PC-3 (cell line): ENCODE measurements around the gene DIAPH1. TPM values are rescaled to one million over a fixed set of nuclear protein-coding genes. Genes with fewer than 3 reads are reported as not detected.
A peak's percentile ranks its signal among the peaks of the same experiment; 100 is the strongest.

ENCODE experiments used
- ATAC-seq: fragments of 200-7000 bp; cut with Tn5 transposase; 2 replicates; pipeline ENCODE4 v1.9.1; 2020; ENCODE audit warnings: mild to moderate bottlenecking, moderate library complexity
- Bru-seq: library from RNA; stranded (reverse); fragments of 400-500 nt; gene quantifications from one replicate; lab custom pipeline; 2021; lab: Mats Ljungman, UMichigan
- BruChase-seq, 2 experiments: library from RNA; stranded (reverse); fragments of 400-500 nt; gene quantifications; one replicate each; lab custom pipeline; 2021; lab: Mats Ljungman, UMichigan
- BruUV-seq: library from RNA; stranded (reverse); fragments of 400-500 nt; replicated peaks from 2 replicates; lab custom pipeline; 2021; lab: Mats Ljungman, UMichigan
- CTCF ChIA-PET: fragments of 300-600 bp; sonication (Branson Sonifier 250); formaldehyde crosslinking; loops from one replicate; lab custom pipeline; 2022; ENCODE audit warnings: antibody characterized with exemption; lab: Charles Lee
- POLR2A ChIA-PET: fragments of 300-600 bp; sonication (Branson Sonifier 250); formaldehyde crosslinking; loops from one replicate; lab custom pipeline; 2022; ENCODE audit warnings: antibody characterized with exemption; ENCODE audit not compliant: unreplicated experiment; lab: Charles Lee
- DNase-seq: peaks from one replicate; pipeline ENCODE4 v3.0.0-alpha.2; 2015
- H2AFZ ChIP-seq: fragments of 300-600 bp; sonication (generic); 2 replicates; pipeline ENCODE4 v1.6.0; 2016; ENCODE audit warnings: antibody characterized with exemption, low read length
- H3F3A ChIP-seq: fragments of 300-600 bp; sonication (generic); one replicate; pipeline ENCODE4 v1.6.0; 2017; ENCODE audit warnings: antibody characterized with exemption, low read length, control low read depth, mild to moderate bottlenecking; ENCODE audit not compliant: unreplicated experiment
- H3K27ac ChIP-seq: fragments of 300-600 bp; sonication (generic); 2 replicates; pipeline ENCODE4 v1.5.1; 2016; ENCODE audit warnings: mild to moderate bottlenecking, low read length
- H3K27me3 ChIP-seq: fragments of 300-600 bp; sonication (generic); 2 replicates; pipeline ENCODE4 v1.6.1; 2016; ENCODE audit warnings: low read length, mixed read lengths
- H3K36me3 ChIP-seq: fragments of 300-600 bp; sonication (generic); 2 replicates; pipeline ENCODE4 v1.6.1; 2016; ENCODE audit warnings: low read depth, mixed run types, low read length, mixed read lengths
- H3K4me1 ChIP-seq: fragments of 300-600 bp; sonication (generic); 2 replicates; pipeline ENCODE4 v1.5.1; 2016; ENCODE audit warnings: low read length; ENCODE audit not compliant: insufficient read depth
- H3K4me2 ChIP-seq: fragments of 300-600 bp; sonication (generic); 2 replicates; pipeline ENCODE4 v1.6.0; 2016; ENCODE audit warnings: low read length
- H3K4me3 ChIP-seq: fragments of 300-600 bp; sonication (generic); 2 replicates; pipeline ENCODE4 v1.5.1; 2016; ENCODE audit warnings: mild to moderate bottlenecking, low read length, mixed read lengths
- H3K79me2 ChIP-seq: fragments of 300-600 bp; sonication (generic); 2 replicates; pipeline ENCODE4 v1.6.1; 2017; ENCODE audit warnings: low read length, mixed read lengths
- H3K9ac ChIP-seq: fragments of 300-600 bp; sonication (generic); 2 replicates; pipeline ENCODE4 v1.6.0; 2016; ENCODE audit warnings: mild to moderate bottlenecking, low read length
- H3K9me2 ChIP-seq: fragments of 300-600 bp; sonication (generic); replicated peaks from 2 replicates; pipeline ENCODE4 v1.6.1; 2016; ENCODE audit warnings: mixed run types, low read length, mixed read lengths
- H3K9me3 ChIP-seq: fragments of 300-600 bp; sonication (generic); 2 replicates; pipeline ENCODE4 v1.6.1; 2016; ENCODE audit warnings: low read length, mixed read lengths
- H4K20me1 ChIP-seq: fragments of 300-600 bp; sonication (generic); 2 replicates; pipeline ENCODE4 v1.6.1; 2016; ENCODE audit warnings: low read length, mixed read lengths
- EZH2 ChIP-seq: fragments of 300-600 bp; sonication (generic); IDR thresholded peaks from one replicate; pipeline ENCODE4 v1.6.1; 2017; ENCODE audit warnings: antibody characterized with exemption, mild to moderate bottlenecking, low read length; ENCODE audit not compliant: unreplicated experiment
- intact Hi-C: fragments of 100-400 bp; cut with micrococcal nuclease; formaldehyde crosslinking; loops from 2 replicates; pipeline ENCODE4 v1.9.0; 2023
- long read RNA-seq: library from polyadenylated mRNA; unstranded; transcript quantifications from one replicate; pipeline ENCODE4 v2.0.0, GENCODE V29; 2021; ENCODE audit not compliant: unreplicated experiment
- total RNA-seq: library from RNA; depleted of rRNA; stranded (reverse); fragments of >200 nt; gene quantifications from 2 replicates; pipeline ENCODE4 v1.2.3, GENCODE V29; 2014; rRNA removed
- TF ChIP-seq, protein P1 (sequence below): fragments of 300-600 bp; sonication (generic); conservative IDR thresholded peaks from 2 replicates; pipeline ENCODE4 v1.5.1; 2017; ENCODE audit warnings: antibody characterized with exemption, low read depth, mild to moderate bottlenecking, low read length

The DIAPH1 gene
- total RNA-seq (51.9 and 106 TPM in 2 replicates), Bru-seq, nascent RNA (percentile 86 among the genes with signal in this experiment), BruChase-seq, experiment 1, labeled RNA remaining after a 6-hour chase (percentile 86 among the genes with signal in this experiment), BruChase-seq, experiment 2, labeled RNA remaining after a 2-hour chase (percentile 83 among the genes with signal in this experiment)
- long read RNA-seq, partial matches to known transcripts, result 20 of 116 reads
- long read RNA-seq, other reads (novel, unspliced or antisense), result 95 of 116 reads

DNA sequence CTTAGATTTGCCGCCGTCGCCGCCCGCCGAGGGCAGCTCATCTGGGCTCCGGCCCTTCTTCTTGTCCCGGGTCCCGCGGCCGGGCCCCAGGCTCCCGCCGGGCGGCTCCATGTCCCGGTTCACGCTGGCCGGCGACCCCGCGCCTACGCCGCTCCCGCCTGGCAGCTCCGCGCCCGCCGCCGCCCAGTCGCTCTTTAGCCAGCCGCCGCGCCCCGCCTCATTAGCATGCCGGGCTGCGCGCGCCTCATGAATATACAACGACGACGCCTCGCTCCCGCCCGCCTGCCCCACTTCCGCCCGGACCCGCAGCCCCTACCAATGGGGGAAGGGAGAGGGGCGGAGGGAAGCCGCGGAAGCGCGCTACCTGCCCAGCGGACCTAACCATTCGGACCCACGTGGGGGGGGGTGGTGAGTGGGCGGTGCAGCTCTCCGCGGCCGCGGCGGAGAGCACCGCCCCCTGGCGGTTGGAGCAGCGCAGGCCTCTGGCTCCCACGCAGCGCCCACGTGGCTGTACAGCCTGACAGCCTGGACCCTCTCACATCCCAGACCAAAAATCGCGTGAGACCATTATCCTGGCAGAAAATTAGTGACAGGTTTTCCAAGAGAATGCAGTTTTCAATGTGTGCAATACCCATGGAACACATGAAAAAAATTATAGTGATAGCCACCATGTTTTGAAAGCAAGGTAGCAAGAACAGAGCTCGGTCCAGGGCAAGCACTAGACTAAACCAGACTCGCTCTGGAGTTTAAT lies at the start of gene DIAPH1:
DIAPH1 (minus strand) TSS at position 197 of the 751 bp plus-strand sequence; CDS start at position 111, 86 bp downstream.
- POLR2A ChIA-PET, result interaction anchor here (0.5 to 0.9 kb wide), 2 partner anchors 18 to 1072 kb away, joined by 3 to 4 read pairs; partner anchors contain the start of genes EIF4EBP3, HDAC3 and RELL2
- peak within 1 kb of the TSS; percentile 98 for H3K9ac ChIP-seq
- no peaks in the 10 kb centered on the region for H3F3A ChIP-seq
- CTCF ChIA-PET, result interaction anchor here (0.5 to 2.3 kb wide), 6 partner anchors 15 to 81 kb away, joined by 3 to 96 read pairs (median 5); partner anchors contain the start of genes HDAC3 and RELL2
- H3K4me1 ChIP-seq, result peaks cover 17% of the 10 kb centered on the region; the same call in 1 of the 2 replicates
- intact Hi-C loops, result loop anchor here (1.0 to 2.0 kb wide), 3 partner anchors 15 to 27 kb away; partner anchors contain the start of genes HDAC3 and RELL2
- H3K79me2 ChIP-seq, result peaks cover 47% of the 10 kb centered on the region
- peaks cover 7% of the 10 kb centered on the region; the same call in 1 of the 2 replicates for H3K36me3 ChIP-seq
- peak within 1 kb of the TSS; percentile 86 for H3K27ac ChIP-seq
- peak within 1 kb of the TSS; percentile 93 for H3K4me2 ChIP-seq
- ATAC-seq (peak; percentile 88), DNase-seq (peak; percentile 92)
- peak within 1 kb of the TSS; percentile 95 for H3K4me3 ChIP-seq
- peak within 1 kb of the TSS; percentile 89 for H2AFZ ChIP-seq
- peaks cover 29% of the 10 kb centered on the region for H4K20me1 ChIP-seq
- no peaks in the 10 kb centered on the region for H3K9me3 ChIP-seq
- H3K9me2 ChIP-seq, result no peaks in the 10 kb centered on the region
- no TSS peak for BruUV-seq
- TF ChIP-seq, protein P1, sequence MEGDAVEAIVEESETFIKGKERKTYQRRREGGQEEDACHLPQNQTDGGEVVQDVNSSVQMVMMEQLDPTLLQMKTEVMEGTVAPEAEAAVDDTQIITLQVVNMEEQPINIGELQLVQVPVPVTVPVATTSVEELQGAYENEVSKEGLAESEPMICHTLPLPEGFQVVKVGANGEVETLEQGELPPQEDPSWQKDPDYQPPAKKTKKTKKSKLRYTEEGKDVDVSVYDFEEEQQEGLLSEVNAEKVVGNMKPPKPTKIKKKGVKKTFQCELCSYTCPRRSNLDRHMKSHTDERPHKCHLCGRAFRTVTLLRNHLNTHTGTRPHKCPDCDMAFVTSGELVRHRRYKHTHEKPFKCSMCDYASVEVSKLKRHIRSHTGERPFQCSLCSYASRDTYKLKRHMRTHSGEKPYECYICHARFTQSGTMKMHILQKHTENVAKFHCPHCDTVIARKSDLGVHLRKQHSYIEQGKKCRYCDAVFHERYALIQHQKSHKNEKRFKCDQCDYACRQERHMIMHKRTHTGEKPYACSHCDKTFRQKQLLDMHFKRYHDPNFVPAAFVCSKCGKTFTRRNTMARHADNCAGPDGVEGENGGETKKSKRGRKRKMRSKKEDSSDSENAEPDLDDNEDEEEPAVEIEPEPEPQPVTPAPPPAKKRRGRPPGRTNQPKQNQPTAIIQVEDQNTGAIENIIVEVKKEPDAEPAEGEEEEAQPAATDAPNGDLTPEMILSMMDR, result peak; percentile 82
- TF ChIP-seq EZH2, result no peak
- H3K27me3 ChIP-seq, result no peaks in the 10 kb centered on the region

DNA sequence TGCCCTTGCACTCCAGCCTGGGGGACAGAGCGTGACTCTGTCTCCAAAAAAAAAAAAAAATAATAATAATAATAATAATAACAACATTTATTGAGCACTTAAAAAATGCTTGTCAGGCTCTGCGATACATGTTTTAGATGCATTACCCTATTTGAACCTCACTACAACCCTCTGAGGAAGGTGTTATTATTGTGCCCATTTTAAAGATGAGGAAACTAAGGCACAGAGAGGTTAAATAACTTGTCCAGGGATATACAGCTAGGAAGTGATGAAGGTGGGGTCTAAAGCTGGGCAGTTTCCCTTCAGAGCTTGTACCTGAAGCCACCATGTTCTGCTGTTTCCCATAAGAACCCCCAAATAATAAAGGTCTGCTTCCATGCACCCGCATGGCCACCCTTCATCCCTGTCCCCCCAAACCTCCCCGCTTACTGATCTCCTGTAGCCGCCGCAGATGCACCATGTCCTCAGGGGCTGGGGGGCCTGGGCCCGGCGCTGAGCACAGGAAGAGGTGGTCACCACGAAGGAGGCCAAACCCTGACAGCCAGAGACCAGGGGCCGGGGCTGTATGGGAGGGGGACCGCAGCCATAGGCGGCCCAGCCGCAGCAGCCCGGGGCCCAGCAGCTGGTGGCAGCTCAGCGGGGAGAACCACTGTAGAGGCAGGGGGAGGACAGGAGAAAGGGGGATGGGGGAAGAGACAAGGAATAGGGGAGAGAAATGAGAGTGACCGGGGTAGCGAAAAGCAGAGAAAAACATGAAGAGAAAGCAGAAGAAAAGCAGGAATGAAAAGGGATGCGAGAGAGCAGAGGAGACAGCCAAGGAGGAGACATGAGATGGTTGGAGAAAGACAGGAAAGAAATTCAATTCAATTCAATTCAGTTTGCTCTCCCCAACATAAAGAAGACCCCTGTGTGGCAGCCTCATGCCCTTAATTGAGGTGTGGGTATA lies 47.5 kb upstream of the DIAPH1 start:
- POLR2A ChIA-PET, result no interaction called here
- Histone ChIP-seq H3K79me2 (no peaks in the 10 kb centered on the region), H3K9me3 (no peaks in the 10 kb centered on the region), H3K36me3 (no peaks in the 10 kb centered on the region), H3K27ac (no peak overlapping the region), H3K27me3 (no peaks in the 10 kb centered on the region), H3K4me2 (no peak overlapping the region), H2AFZ (no peak overlapping the region), H3F3A (no peaks in the 10 kb centered on the region), H3K9ac (no peak overlapping the region), H3K4me1 (no peaks in the 10 kb centered on the region), H4K20me1 (no peaks in the 10 kb centered on the region), H3K9me2 (no peaks in the 10 kb centered on the region), H3K4me3 (no peak overlapping the region)
- DNase-seq (no peak), ATAC-seq (no peak)
- BruUV-seq, result no TSS peak
- TF ChIP-seq, protein P1, result no peak
- intact Hi-C loops, result no loop called here
- CTCF ChIA-PET, result no interaction called here
